ENCODE data around the gene PPP1R26. TPM values are rescaled to one million over a fixed set of nuclear protein-coding genes. Genes with fewer than 3 reads are reported as not detected.

Gene PPP1R26
- total and polyA plus RNA-seq, 9 of the 15 experiments (the other 6 are each of a cell fraction or from before 2014, with no cell fraction given) = 0.77 to 26.8 (median 9.3) TPM

GRCh38 chr9:135519179-135519971 is 39.8 kb downstream of the PPP1R26 start:
- H3K27me3 ChIP-seq (ENCODE audit: control insufficient read depth in 2 of 2, insufficient read depth in 2 of 2, low read length in 2 of 2) = 0 out of 5 replicates have a peak, but pooled peaks cover 0 to 2% of the 10 kb centered on the region in 2 experiments
- DNase-seq (ENCODE audit: extremely low read depth in 1 of 4, low spot score in 3 of 4) (no peak), ATAC-seq (no peak), FAIRE-seq (peak; percentile 32)
- H3K4me2 ChIP-seq (ENCODE audit: insufficient read depth, low read length) = no peak overlapping the region
- WGBS (ENCODE audit: insufficient coverage, low coverage, missing lambda C conversion rate) = 5% methylated on average over 10 of the region's 10 CpGs
- no peak overlapping the region for H3K27ac ChIP-seq (ENCODE audit: extremely low read depth, low read depth, low read length)
- H2AFZ ChIP-seq (ENCODE audit: low read depth, low read length) = no peak overlapping the region
- intact Hi-C loops (cut with micrococcal nuclease) (no loop called here), in situ Hi-C loops (cut with MboI) (no loop called here)
- no peaks in the 10 kb centered on the region for H3K9me1 ChIP-seq (ENCODE audit: control insufficient read depth, insufficient read depth, low read length)
- no peaks in the 10 kb centered on the region for H3K36me3 ChIP-seq (ENCODE audit: control insufficient read depth, insufficient read depth, low read length)
- no peaks in the 10 kb centered on the region for H3K9me3 ChIP-seq (replicated peaks; ENCODE audit: control insufficient read depth, insufficient read depth, low read depth, low read length)
- H3K4me1 ChIP-seq (replicated peaks in 1 of 2; ENCODE audit: control insufficient read depth in 2 of 2, insufficient read depth in 2 of 2, low read length in 2 of 2) = peaks cover 0 to 26% of the 10 kb centered on the region in 2 experiments; a peak in 2 of 5 replicates
- no peak overlapping the region for H3K9ac ChIP-seq (ENCODE audit: insufficient read depth in 1 of 2, low read depth in 2 of 2, low read length in 2 of 2)
- H3K79me2 ChIP-seq (ENCODE audit: control insufficient read depth, insufficient read depth, low read length) = no peaks in the 10 kb centered on the region
- no TSS peak for BruUV-seq (replicated peaks)
- no peaks in the 10 kb centered on the region for H4K20me1 ChIP-seq (replicated peaks; ENCODE audit: control insufficient read depth, insufficient read depth, low read length)
- POLR2A ChIA-PET = interaction anchor here (1.0 kb wide), 1 partner anchor 30 kb away, joined by 3 read pairs; no protein-coding TSS in a partner anchor
- CTCF ChIA-PET (ENCODE audit: low intra/inter-chr PET ratio) = no interaction called here
- H3K4me3 ChIP-seq = no peak overlapping the region
- TF ChIP-seq ETS1 (conservative IDR thresholded peaks at IDR 0.05; ENCODE audit: control insufficient read depth, low read depth, low read length) (no peak), GABPA (tag; conservative IDR thresholded peaks at IDR 0.05; ENCODE audit: low read depth) (0 out of 2 replicates have a peak, but pooled peaks have one; percentile 30), SPI1 (IDR thresholded peaks at IDR 0.05; ENCODE audit: borderline replicate concordance, low read depth, low read length) (0 out of 2 replicates have a peak, but pooled peaks have one; percentile 10), PCBP1 (IDR thresholded peaks at IDR 0.05; ENCODE audit: low read depth, low read length, poor library complexity, severe bottlenecking) (no peak), MITF (IDR thresholded peaks at IDR 0.05) (no peak), GATA2 (CRISPR knock-in tag; IDR thresholded peaks at IDR 0.05) (no peak), TAF9B (IDR thresholded peaks at IDR 0.05; ENCODE audit: partially characterized antibody) (no peak), TEAD2 (tag; IDR thresholded peaks at IDR 0.05) (no peak), CHD1 (IDR thresholded peaks at IDR 0.05; ENCODE audit: low read length) (no peak), POLR2AphosphoS2 (IDR thresholded peaks at IDR 0.05; ENCODE audit: low read length) (no peak), GTF3C2 (IDR thresholded peaks at IDR 0.05; ENCODE audit: borderline replicate concordance, extremely low read depth, insufficient read length) (no peak), ZNF347 (CRISPR knock-in tag; IDR thresholded peaks at IDR 0.05; ENCODE audit: low read depth) (no peak), ZNF445 (CRISPR knock-in tag; IDR thresholded peaks at IDR 0.05; ENCODE audit: low read depth) (no peak)

All from K562 (cell line).